ENCODE data around the gene PRL. TPM values are rescaled to one million over a fixed set of nuclear protein-coding genes. Genes with fewer than 3 reads are reported as not detected.

PRL gene
- total and polyA plus RNA-seq, 10 donors = 0.09 to 1.6 (median 0.26) TPM; not detected in 7

DNA sequence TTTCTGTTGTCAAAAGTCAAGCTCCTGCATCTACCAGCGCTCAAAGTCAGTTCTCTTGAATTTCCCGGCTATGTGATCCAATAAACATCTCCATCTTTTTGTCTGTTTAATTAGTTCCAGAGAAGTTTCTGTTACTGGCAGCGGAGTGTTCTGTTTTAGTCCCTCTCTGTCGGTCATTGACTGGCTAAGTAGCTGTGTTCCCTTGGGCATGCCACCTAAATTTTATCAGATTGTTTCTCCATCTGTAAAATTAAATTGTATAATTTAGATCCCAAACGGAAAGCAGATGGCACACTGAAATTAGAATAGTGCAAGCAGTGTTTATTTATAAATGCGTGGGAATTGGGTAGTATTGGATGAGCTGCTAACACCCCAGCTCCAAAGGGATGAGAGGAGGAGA lies 29.7 kb upstream of the PRL start:
- Histone ChIP-seq H3K36me3 (no peaks in the 10 kb centered on the region), H3K27me3 (replicated peaks in 1 of 7) (no peaks in the 10 kb centered on the region), H3K9me3 (peaks cover 0 to 5% (median 0%) of the 10 kb centered on the region in 8 donors), H3K27ac (no peak overlapping the region), H3K4me1 (no peaks in the 10 kb centered on the region), H3K4me3 (no peak overlapping the region)
- 84 to 93% (median 88%) methylated on average over 6 of the region's 6 CpGs for WGBS, 5 donors
- TF ChIP-seq, protein P1, sequence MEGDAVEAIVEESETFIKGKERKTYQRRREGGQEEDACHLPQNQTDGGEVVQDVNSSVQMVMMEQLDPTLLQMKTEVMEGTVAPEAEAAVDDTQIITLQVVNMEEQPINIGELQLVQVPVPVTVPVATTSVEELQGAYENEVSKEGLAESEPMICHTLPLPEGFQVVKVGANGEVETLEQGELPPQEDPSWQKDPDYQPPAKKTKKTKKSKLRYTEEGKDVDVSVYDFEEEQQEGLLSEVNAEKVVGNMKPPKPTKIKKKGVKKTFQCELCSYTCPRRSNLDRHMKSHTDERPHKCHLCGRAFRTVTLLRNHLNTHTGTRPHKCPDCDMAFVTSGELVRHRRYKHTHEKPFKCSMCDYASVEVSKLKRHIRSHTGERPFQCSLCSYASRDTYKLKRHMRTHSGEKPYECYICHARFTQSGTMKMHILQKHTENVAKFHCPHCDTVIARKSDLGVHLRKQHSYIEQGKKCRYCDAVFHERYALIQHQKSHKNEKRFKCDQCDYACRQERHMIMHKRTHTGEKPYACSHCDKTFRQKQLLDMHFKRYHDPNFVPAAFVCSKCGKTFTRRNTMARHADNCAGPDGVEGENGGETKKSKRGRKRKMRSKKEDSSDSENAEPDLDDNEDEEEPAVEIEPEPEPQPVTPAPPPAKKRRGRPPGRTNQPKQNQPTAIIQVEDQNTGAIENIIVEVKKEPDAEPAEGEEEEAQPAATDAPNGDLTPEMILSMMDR (IDR thresholded peaks at IDR 0.05 in 8 of 11, conservative IDR thresholded peaks at IDR 0.05 in 3 of 11) = no peak
- no peak for TF ChIP-seq POLR2A (IDR thresholded peaks at IDR 0.05)
- intact Hi-C loops (cut with DNase I; ENCODE audit: low total_unique reads) = no loop called here
- no peak for DNase-seq

- peaks cover 0 to 5% (median 0%) of the 10 kb centered on the region in 8 donors for H3K9me3 ChIP-seq
- TF ChIP-seq POLR2AphosphoS5 (IDR thresholded peaks at IDR 0.05) (no peak), POLR2A (IDR thresholded peaks at IDR 0.05) (no peak)
- TF ChIP-seq, protein P1 (IDR thresholded peaks at IDR 0.05 in 8 of 11, conservative IDR thresholded peaks at IDR 0.05 in 3 of 11) = no peak
- H3K4me1 ChIP-seq = no peaks in the 10 kb centered on the region
- no peak overlapping the region for H3K4me3 ChIP-seq
- no peaks in the 10 kb centered on the region for H3K27me3 ChIP-seq (replicated peaks in 1 of 7)
- H3K36me3 ChIP-seq = no peaks in the 10 kb centered on the region
- no peak overlapping the region for H3K27ac ChIP-seq
- DNase-seq = no peak
- intact Hi-C loops (cut with DNase I; ENCODE audit: low total_unique reads) = no loop called here
Observed at GRCh38 chr6:22325481-22325880, 28.6 kb upstream of the PRL start.

- no peaks in the 10 kb centered on the region for H3K27me3 ChIP-seq (replicated peaks in 1 of 7)
- no peak for DNase-seq
- WGBS, 5 donors = 76 to 91% (median 88%) methylated on average over 1 of the region's 1 CpG
- no peaks in the 10 kb centered on the region for H3K4me1 ChIP-seq
- H3K4me3 ChIP-seq = no peak overlapping the region
- peaks cover 0 to 7% (median 0%) of the 10 kb centered on the region in 8 donors for H3K9me3 ChIP-seq
- H3K36me3 ChIP-seq = no peaks in the 10 kb centered on the region
- TF ChIP-seq POLR2AphosphoS5 (IDR thresholded peaks at IDR 0.05) (no peak), POLR2A (IDR thresholded peaks at IDR 0.05) (no peak)
- TF ChIP-seq, protein P1 (IDR thresholded peaks at IDR 0.05 in 8 of 11, conservative IDR thresholded peaks at IDR 0.05 in 3 of 11) = no peak
- intact Hi-C loops (cut with DNase I; ENCODE audit: low total_unique reads) = no loop called here
- H3K27ac ChIP-seq = no peak overlapping the region
Observed at GRCh38 chr6:22323848-22324247, 27.0 kb upstream of the PRL start.

DNA sequence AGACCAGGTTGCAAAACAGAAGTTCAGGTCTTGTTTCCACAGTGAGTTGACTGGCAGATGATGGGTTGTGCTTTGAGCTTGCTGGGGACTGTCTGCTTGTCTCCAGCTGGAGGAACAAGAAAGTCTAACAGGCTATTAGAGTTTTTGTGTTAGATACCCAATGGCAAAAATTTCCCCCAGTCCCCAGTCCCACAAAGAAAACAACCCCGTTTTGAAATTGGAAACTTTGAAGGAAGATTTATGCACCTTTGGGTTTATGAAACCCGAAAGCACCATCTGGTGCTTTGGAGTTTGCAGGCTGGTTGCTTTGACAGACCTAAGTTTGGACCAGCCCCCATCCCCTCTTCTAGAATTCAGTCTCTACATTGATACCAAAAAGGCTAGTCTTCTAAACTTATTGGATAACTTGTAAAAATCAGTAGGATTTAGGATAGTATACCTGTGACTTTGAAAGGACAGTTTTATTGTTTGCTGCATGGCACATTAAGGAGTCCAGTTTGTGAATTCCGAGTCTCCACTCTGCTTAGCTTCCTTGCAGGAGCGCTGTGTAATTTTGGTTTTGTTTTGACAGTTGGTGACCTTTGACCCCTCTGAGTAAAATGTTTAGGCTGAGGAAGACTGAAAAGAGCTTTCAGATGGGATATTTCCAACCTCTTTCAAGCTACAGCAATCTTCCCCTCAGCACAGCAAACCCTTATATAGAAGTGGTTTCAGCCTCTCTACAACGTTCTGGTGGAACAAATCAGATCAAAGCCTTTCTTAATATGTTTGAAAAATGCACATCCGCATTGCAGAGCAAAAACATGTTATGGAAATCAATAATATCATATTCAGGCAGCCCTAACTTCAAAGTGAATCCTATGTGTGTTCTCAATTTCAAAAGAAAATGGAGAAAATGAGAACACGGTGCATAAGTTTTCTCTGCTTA lies 25.5 kb upstream of the PRL start:
- Histone ChIP-seq H3K36me3 (no peaks in the 10 kb centered on the region), H3K9me3 (peaks cover 0 to 22% (median 3%) of the 10 kb centered on the region in 8 donors), H3K4me1 (no peaks in the 10 kb centered on the region), H3K27me3 (replicated peaks in 1 of 7) (no peaks in the 10 kb centered on the region), H3K4me3 (no peak overlapping the region), H3K27ac (no peak overlapping the region)
- 66 to 77% (median 69%) methylated on average over 7 of the region's 7 CpGs for WGBS, 5 donors
- intact Hi-C loops (cut with DNase I; ENCODE audit: low total_unique reads) = no loop called here
- no peak for DNase-seq
- TF ChIP-seq, protein P1 (IDR thresholded peaks at IDR 0.05 in 8 of 11, conservative IDR thresholded peaks at IDR 0.05 in 3 of 11) = no peak
